OCI-LY7 (cell line): ENCODE measurements around the gene PTPRM.

Experiments
- EZH2phosphoT487 ChIP-seq: fragments of 200-600 bp; sonication (generic); IDR thresholded peaks from 2 replicates; pipeline ENCODE4 v1.6.1; 2018; ENCODE audit warnings: low read depth, borderline replicate concordance, mild to moderate bottlenecking, mixed run types, antibody characterized with exemption, low read length, moderate library complexity, mixed read lengths
- TF ChIP-seq, protein P1 (sequence below): fragments of 200-600 bp; sonication (generic); conservative IDR thresholded peaks from 2 replicates; pipeline ENCODE4 v1.5.1; 2014; ENCODE audit warnings: mild to moderate bottlenecking, antibody characterized with exemption, low read length, moderate library complexity, mixed read lengths

DNA sequence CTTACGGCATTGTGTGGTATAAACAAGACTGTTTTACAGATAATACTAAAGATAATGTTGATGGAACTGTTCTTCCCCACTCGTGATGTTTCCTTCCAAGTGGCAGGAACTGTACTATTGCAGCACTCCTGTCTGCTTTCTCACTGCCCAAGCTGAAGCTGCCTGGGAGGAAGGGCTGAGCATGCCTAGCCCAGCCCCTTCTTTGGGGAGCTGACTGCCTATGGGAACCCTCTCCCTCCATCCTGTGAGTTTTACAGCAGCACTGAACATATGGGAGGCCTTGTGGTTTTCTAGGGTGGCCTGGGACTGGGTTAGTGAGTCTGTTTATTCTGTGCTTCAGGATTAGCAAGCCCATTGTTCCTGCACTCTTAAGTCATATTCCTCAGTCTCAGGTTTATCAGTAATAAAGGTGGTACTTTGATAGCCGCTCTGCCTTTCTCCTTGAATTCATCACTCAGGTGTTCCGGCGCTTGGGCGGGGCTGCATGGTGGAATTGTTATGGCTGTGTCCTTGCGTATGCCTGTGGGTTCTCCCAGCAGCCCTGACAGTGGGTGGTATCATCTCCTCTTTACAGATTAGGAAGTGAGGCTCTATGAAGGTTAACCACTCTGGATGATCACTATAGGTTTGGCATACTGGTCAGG is 379.7 kb downstream of the PTPRM start:
- TF ChIP-seq, protein P1, sequence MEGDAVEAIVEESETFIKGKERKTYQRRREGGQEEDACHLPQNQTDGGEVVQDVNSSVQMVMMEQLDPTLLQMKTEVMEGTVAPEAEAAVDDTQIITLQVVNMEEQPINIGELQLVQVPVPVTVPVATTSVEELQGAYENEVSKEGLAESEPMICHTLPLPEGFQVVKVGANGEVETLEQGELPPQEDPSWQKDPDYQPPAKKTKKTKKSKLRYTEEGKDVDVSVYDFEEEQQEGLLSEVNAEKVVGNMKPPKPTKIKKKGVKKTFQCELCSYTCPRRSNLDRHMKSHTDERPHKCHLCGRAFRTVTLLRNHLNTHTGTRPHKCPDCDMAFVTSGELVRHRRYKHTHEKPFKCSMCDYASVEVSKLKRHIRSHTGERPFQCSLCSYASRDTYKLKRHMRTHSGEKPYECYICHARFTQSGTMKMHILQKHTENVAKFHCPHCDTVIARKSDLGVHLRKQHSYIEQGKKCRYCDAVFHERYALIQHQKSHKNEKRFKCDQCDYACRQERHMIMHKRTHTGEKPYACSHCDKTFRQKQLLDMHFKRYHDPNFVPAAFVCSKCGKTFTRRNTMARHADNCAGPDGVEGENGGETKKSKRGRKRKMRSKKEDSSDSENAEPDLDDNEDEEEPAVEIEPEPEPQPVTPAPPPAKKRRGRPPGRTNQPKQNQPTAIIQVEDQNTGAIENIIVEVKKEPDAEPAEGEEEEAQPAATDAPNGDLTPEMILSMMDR = no peak
- no peak for TF ChIP-seq EZH2phosphoT487
